HG03520 (cell line): ENCODE data around the gene SNX10.
"Not testable (repeated sequence)": the region's sequence is repeated elsewhere in the genome, so short reads cannot be mapped to it uniquely, and the experiment has no call there.

Experiments
- ATAC-seq: cut with Tn5 transposase; IDR thresholded peaks from one replicate; pipeline ENCODE4 v1.9.1; 2021; ENCODE audit warnings: mild to moderate bottlenecking, moderate library complexity; ENCODE audit not compliant: unreplicated experiment

Gene SNX10

GRCh38 chr7:26291699-26292538, at the start of gene SNX10:
Gene SNX10, plus strand, starts transcription at chr7:26291862. Its CDS starts 54,581 bp downstream, at chr7:26346443.
- ATAC-seq, result peak; percentile 53

- ATAC-seq, result no peak
These were observed 46.5 kb upstream of the SNX10 start for GRCh38 chr7:26245150-26245549.

GRCh38 chr7:26250239-26250638, 41.4 kb upstream of the SNX10 start:
- ATAC-seq, result no peak

GRCh38 chr7:26261866-26262265, 29.8 kb upstream of the SNX10 start:
- not testable (repeated sequence) for ATAC-seq

- ATAC-seq, result no peak
These were observed 26.6 kb upstream of the SNX10 start for GRCh38 chr7:26265065-26265464.

GRCh38 chr7:26265499-26266075, 26.1 kb upstream of the SNX10 start:
- ATAC-seq, result no peak

- no peak for ATAC-seq
These were observed 24.0 kb upstream of the SNX10 start for GRCh38 chr7:26267601-26268166.

GRCh38 chr7:26275213-26275612, 16.4 kb upstream of the SNX10 start:
- no peak for ATAC-seq

- ATAC-seq, result no peak
These were observed 12.9 kb upstream of the SNX10 start for GRCh38 chr7:26278770-26279169.

GRCh38 chr7:26279405-26279804, 12.3 kb upstream of the SNX10 start:
- ATAC-seq, result no peak

GRCh38 chr7:26280097-26280496, 11.6 kb upstream of the SNX10 start:
- ATAC-seq, result no peak

- no peak for ATAC-seq
These were observed 10.9 kb upstream of the SNX10 start for GRCh38 chr7:26280723-26281122.

GRCh38 chr7:26284477-26284876, 7.2 kb upstream of the SNX10 start:
- no peak for ATAC-seq

- ATAC-seq, result no peak
These were observed 6.5 kb upstream of the SNX10 start for GRCh38 chr7:26284995-26285632.

GRCh38 chr7:26286157-26286556, 5.5 kb upstream of the SNX10 start:
- no peak for ATAC-seq

- ATAC-seq, result not testable (repeated sequence)
These were observed 3.5 kb upstream of the SNX10 start for GRCh38 chr7:26288126-26288525.

GRCh38 chr7:26291251-26291650, 411 bp upstream of the SNX10 start:
- no peak for ATAC-seq

GRCh38 chr7:26292768-26293560, 1.3 kb downstream of the SNX10 start:
- ATAC-seq, result no peak

- ATAC-seq, result peak; percentile 68
These were observed 2.1 kb downstream of the SNX10 start for GRCh38 chr7:26293569-26294308.

- ATAC-seq, result no peak
These were observed 3.4 kb downstream of the SNX10 start for GRCh38 chr7:26295015-26295414.
